ENCODE results near the gene ATG7.
A peak's percentile ranks its signal among the peaks of the same experiment; 100 is the strongest.

The ATG7 gene

GRCh38 chr3:11323813-11324212 is 51.6 kb downstream of the ATG7 start:
- DNase-seq (ENCODE audit: low read depth), result no peak
- H3K4me3 ChIP-seq (ENCODE audit: low read length), result no peak overlapping the region
- TF ChIP-seq CTCF (conservative IDR thresholded peaks at IDR 0.05; ENCODE audit: low read depth, low read length), result no peak

GRCh38 chr3:11327619-11328018 is 55.4 kb downstream of the ATG7 start:
- TF ChIP-seq CTCF (conservative IDR thresholded peaks at IDR 0.05; ENCODE audit: low read depth, low read length), result no peak
- H3K4me3 ChIP-seq (ENCODE audit: low read length), result no peak overlapping the region
- no peak for DNase-seq (ENCODE audit: low read depth)

DNA sequence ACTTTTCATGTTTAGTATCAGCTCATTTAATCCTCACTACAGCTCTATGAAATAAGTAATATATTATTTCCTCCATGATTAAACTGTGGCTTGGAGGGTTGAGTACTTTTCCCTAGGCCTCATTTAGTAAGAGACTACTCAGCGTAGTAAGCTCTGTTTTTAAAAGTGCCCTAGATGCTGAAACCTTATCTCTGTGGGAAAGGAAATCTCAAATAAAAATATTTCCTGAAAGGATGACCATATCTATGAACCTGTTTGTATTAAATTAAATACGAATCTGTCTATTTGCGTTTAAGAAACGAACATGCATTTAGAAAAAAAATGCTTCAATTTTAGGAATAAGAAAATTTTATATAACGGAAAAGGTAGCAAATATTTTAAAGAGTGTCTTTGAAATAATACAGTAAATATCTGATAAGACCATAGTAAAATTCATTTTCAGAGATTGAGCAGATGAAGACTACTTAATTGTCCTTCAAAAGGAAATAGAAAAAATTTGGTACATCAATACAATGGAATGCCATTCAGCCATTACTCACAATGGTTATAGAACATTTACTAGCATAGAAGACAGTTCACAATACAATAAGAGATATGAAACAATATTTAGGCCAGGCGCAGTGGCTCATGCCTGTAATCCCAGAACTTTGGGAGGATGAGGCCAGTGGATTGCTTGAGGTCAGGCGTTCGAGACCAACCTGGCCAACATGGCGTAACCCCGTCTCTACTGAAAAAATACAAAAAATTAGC is 56.2 kb downstream of the ATG7 start:
- DNase-seq (ENCODE audit: low read depth), result no peak
- no peak for TF ChIP-seq CTCF (conservative IDR thresholded peaks at IDR 0.05; ENCODE audit: low read depth, low read length)
- H3K4me3 ChIP-seq (ENCODE audit: low read length), result no peak overlapping the region

GRCh38 chr3:11329777-11330176 is 57.6 kb downstream of the ATG7 start:
- no peak overlapping the region for H3K4me3 ChIP-seq (ENCODE audit: low read length)
- DNase-seq (ENCODE audit: low read depth), result no peak
- no peak for TF ChIP-seq CTCF (conservative IDR thresholded peaks at IDR 0.05; ENCODE audit: low read depth, low read length)

- no peak overlapping the region for H3K4me3 ChIP-seq (ENCODE audit: low read length)
- DNase-seq (ENCODE audit: low read depth), result no peak
- no peak for TF ChIP-seq CTCF (conservative IDR thresholded peaks at IDR 0.05; ENCODE audit: low read depth, low read length)
Observed at GRCh38 chr3:11331101-11331500, 58.9 kb downstream of the ATG7 start.

DNA sequence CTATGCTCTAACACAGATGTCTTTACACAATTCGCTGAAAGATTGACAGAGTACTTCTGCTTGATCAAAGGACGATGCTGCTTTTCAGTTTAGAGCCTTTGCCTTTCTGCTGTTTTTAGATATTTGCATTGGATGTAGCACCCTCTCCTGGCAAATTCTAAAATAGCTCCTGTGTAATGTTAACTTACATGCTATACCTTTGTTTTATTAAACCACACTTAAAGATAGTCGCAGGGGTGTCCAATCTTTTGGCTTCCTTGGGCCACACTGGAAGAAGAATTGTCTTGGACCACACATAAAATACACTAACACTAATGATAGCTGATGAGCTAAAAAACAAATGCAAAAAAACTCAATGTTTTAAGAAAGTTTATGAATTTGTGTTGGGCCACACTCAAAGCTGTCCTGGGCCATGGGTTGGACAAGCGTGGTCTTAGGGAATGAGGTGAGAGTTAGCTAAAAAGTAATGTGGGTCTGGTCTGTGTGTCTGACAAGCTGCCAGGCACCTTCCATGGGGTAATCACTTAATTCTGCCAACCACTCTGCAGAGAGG is 62.9 kb downstream of the ATG7 start:
- DNase-seq (ENCODE audit: low read depth), result peak; percentile 28
- no peak overlapping the region for H3K4me3 ChIP-seq (ENCODE audit: low read length)
- peak; percentile 71 for TF ChIP-seq CTCF (conservative IDR thresholded peaks at IDR 0.05; ENCODE audit: low read depth, low read length)

GRCh38 chr3:11339541-11339940 is 67.3 kb downstream of the ATG7 start:
- H3K4me3 ChIP-seq (ENCODE audit: low read length), result no peak overlapping the region
- DNase-seq (ENCODE audit: low read depth), result no peak
- TF ChIP-seq CTCF (conservative IDR thresholded peaks at IDR 0.05; ENCODE audit: low read depth, low read length), result no peak
